ENCODE results near the gene DCLK2.

Gene DCLK2

DNA sequence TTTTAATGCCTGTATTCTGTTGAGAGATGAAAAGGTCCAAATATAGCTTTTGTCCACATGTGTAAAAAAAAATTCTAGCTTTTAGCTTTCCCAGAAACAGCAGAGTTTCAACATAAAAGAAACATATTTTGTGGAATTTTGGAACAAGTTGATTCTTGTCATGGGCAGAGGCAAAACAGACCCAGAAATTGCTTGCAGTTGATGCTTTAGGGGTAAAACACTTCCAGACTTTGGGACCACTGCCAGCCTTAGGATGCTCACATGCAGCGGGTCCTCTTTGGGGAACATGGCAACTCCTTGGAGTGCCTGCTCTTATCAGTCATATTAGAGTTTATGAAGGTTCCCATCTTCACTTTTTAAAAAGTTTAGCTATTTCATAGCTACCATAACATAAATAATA lies 30.4 kb downstream of the DCLK2 start:
- Mint-ChIP-seq H3K4me3 (no peak overlapping the region), H3K9me3 (peaks cover 22% of the 10 kb centered on the region), H3K27ac (no peak overlapping the region), H3K4me1 (no peaks in the 10 kb centered on the region), H3K27me3 (ENCODE audit: low read depth) (no peaks in the 10 kb centered on the region), H3K36me3 (ENCODE audit: low read depth) (peaks cover 19% of the 10 kb centered on the region)
- TF ChIP-seq CTCF (IDR thresholded peaks at IDR 0.05; ENCODE audit: unreplicated experiment in 3 of 3) = no peak

DNA sequence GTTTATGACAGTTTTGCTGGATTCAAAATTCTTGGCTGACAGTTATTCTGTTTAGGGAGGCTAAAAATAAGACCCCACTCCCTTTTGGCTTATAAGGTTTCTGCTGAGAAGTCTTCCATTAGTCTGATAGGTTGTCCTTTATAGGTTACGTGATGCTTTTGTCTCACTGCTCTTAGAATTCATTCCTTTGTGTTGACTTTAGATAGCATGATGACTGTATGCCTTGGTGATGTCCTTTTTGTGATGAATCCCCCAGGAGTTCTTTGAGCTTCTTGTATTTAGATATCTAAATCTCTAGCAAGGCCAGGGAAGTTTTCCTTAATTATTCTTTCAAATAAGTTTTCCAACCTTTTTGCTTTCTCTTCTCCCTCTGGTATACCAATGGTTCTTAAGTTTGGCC lies 36.4 kb downstream of the DCLK2 start:
- TF ChIP-seq CTCF (IDR thresholded peaks at IDR 0.05; ENCODE audit: unreplicated experiment in 3 of 3) = no peak
- H3K9me3 Mint-ChIP-seq = peaks cover 41% of the 10 kb centered on the region
- no peak overlapping the region for H3K4me3 Mint-ChIP-seq
- no peaks in the 10 kb centered on the region for H3K27me3 Mint-ChIP-seq (ENCODE audit: low read depth)
- H3K4me1 Mint-ChIP-seq = peaks cover 17% of the 10 kb centered on the region
- H3K36me3 Mint-ChIP-seq (ENCODE audit: low read depth) = peaks cover 24% of the 10 kb centered on the region
- no peak overlapping the region for H3K27ac Mint-ChIP-seq

DNA sequence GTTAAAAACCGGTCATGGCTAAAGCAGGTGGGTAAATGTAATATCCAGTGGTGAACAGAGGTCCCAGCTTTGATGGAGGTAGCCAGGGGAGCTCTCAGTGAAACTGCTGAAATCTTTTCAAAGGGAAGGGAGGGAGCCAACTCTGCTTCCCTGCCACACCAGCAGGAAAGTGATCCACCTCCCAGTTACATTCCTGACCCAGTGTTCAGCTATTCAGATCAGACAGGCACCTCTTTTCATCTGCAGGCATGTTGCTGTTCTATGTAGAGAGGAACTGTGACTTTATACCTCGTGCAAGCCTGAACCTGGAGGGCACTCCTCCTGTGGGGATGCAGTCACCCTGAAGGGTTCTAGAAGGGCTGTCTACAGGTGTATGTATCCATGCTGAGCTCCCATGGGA lies 37.6 kb downstream of the DCLK2 start:
- Mint-ChIP-seq H3K36me3 (ENCODE audit: low read depth) (peaks cover 23% of the 10 kb centered on the region), H3K4me3 (no peak overlapping the region), H3K9me3 (peaks cover 43% of the 10 kb centered on the region), H3K4me1 (peaks cover 21% of the 10 kb centered on the region), H3K27me3 (ENCODE audit: low read depth) (no peaks in the 10 kb centered on the region), H3K27ac (no peak overlapping the region)
- no peak for TF ChIP-seq CTCF (IDR thresholded peaks at IDR 0.05; ENCODE audit: unreplicated experiment in 3 of 3)

GRCh38 chr4:150116506-150116905 lies 38.3 kb downstream of the DCLK2 start:
- no peaks in the 10 kb centered on the region for H3K27me3 Mint-ChIP-seq (ENCODE audit: low read depth)
- H3K4me3 Mint-ChIP-seq = no peak overlapping the region
- H3K36me3 Mint-ChIP-seq (ENCODE audit: low read depth) = peaks cover 20% of the 10 kb centered on the region
- no peak for TF ChIP-seq CTCF (IDR thresholded peaks at IDR 0.05; ENCODE audit: unreplicated experiment in 3 of 3)
- no peak overlapping the region for H3K27ac Mint-ChIP-seq
- H3K4me1 Mint-ChIP-seq = peaks cover 21% of the 10 kb centered on the region
- peaks cover 44% of the 10 kb centered on the region for H3K9me3 Mint-ChIP-seq

DNA sequence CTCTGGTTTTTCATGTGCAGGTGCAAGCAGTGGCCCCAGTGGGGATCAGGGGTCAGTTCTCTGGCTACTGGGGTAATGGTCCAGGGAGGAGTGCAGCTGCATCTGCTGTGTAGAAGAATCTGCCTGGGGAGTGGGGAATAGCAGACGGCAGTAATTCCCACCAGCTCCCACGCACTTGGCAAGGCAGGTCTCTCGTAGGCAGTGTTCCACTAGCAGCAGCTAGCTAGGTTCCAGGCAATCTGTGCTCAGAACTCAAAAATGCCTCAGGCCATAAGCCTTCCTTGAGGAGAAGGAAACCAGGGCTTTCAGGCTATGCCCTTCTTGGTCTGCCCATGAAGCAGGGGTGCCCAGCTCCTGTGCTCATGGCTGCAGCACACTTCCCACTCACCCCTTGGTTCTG lies 38.8 kb downstream of the DCLK2 start:
- peak overlapping the region in 1 of 3 experiments; percentile 27 for H3K27ac Mint-ChIP-seq
- H3K36me3 Mint-ChIP-seq (ENCODE audit: low read depth) = peaks cover 19% of the 10 kb centered on the region
- no peak for TF ChIP-seq CTCF (IDR thresholded peaks at IDR 0.05; ENCODE audit: unreplicated experiment in 3 of 3)
- H3K4me3 Mint-ChIP-seq = no peak overlapping the region
- peaks cover 42% of the 10 kb centered on the region for H3K9me3 Mint-ChIP-seq
- peaks cover 21% of the 10 kb centered on the region for H3K4me1 Mint-ChIP-seq
- H3K27me3 Mint-ChIP-seq (ENCODE audit: low read depth) = no peaks in the 10 kb centered on the region

DNA sequence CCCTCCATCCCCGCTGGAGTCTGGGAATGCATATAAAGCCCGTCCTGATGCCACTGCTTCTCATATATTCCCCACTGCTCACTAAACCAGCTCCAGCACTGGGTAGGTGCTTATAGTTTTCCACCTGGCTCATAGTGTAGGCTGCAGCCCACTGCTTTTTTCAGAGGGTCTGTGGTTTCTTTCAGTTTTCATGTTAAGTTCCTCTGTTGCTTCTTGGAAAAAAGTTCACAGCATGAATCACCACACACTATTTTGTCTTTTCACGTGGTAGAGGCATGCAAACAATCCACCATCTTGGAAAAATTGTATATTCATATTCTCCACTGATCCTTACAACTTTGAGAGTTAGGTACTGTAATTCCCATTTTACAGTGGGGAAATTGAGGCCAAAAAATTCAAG lies 39.4 kb downstream of the DCLK2 start:
- Mint-ChIP-seq H3K27me3 (ENCODE audit: low read depth) (no peaks in the 10 kb centered on the region), H3K36me3 (ENCODE audit: low read depth) (peaks cover 22% of the 10 kb centered on the region), H3K9me3 (peaks cover 42% of the 10 kb centered on the region), H3K27ac (peak overlapping the region in 1 of 3 experiments; percentile 27), H3K4me3 (no peak overlapping the region), H3K4me1 (peaks cover 21% of the 10 kb centered on the region)
- TF ChIP-seq CTCF (IDR thresholded peaks at IDR 0.05; ENCODE audit: unreplicated experiment in 3 of 3) = no peak
